WTC11 (cell line): ENCODE measurements around the gene CEP68. TPM values are rescaled to one million over a fixed set of nuclear protein-coding genes. Genes with fewer than 3 reads are reported as not detected.

Experiments used
- ATAC-seq: fragments of 200-7000 bp; cut with Tn5 transposase; 2 replicates; pipeline ENCODE4 v1.10.0; 2021; ENCODE audit warnings: mild to moderate bottlenecking, moderate library complexity
- CTCF ChIA-PET: fragments of 300-600 bp; sonication (Branson Sonifier 250); formaldehyde crosslinking; loops from one replicate; lab custom pipeline; 2021; ENCODE audit warnings: antibody characterized with exemption; lab: Charles Lee
- POLR2A ChIA-PET: fragments of 350-600 bp; sonication (Branson Sonifier 250); formaldehyde crosslinking; loops from one replicate; lab custom pipeline; 2021; ENCODE audit warnings: antibody characterized with exemption; lab: Charles Lee
- DNase-seq: peaks from one replicate; pipeline ENCODE4 v3.0.0; 2021; ENCODE audit warnings: low spot score
- H3K27ac Mint-ChIP-seq: 2 replicates; pipeline ENCODE4 v1.8.0; 2021; ENCODE audit warnings: mixed read lengths
- H3K27me3 Mint-ChIP-seq: 2 replicates; pipeline ENCODE4 v1.8.0; 2021; ENCODE audit warnings: low read depth, mild to moderate bottlenecking, moderate library complexity, mixed read lengths
- H3K36me3 Mint-ChIP-seq: 2 replicates; pipeline ENCODE4 v1.8.0; 2021; ENCODE audit warnings: mixed read lengths
- H3K4me1 Mint-ChIP-seq: 2 replicates; pipeline ENCODE4 v1.8.0; 2022; ENCODE audit warnings: mixed read lengths
- H3K4me3 Mint-ChIP-seq: 2 replicates; pipeline ENCODE4 v1.8.0; 2021; ENCODE audit warnings: mild to moderate bottlenecking, moderate library complexity, mixed read lengths
- H3K9me3 Mint-ChIP-seq: 2 replicates; pipeline ENCODE4 v1.8.0; 2021; ENCODE audit warnings: mixed read lengths
- ELF4 ChIP-seq: sonication (generic); formaldehyde crosslinking; IDR thresholded peaks from 2 replicates; pipeline ENCODE4 v1.8.1; 2022; ENCODE audit warnings: low read depth, mild to moderate bottlenecking, moderate library complexity, missing genetic modification reagents
- JAZF1 ChIP-seq: fragments of 250-450 bp; sonication (Bioruptor Pico); IDR thresholded peaks from 2 replicates; pipeline ENCODE4 v1.9.0; 2021; ENCODE audit warnings: moderate library complexity, mild to moderate bottlenecking, inconsistent platforms
- JUN ChIP-seq: sonication (generic); formaldehyde crosslinking; IDR thresholded peaks from 2 replicates; pipeline ENCODE4 v1.8.0; 2023; ENCODE audit warnings: mild to moderate bottlenecking, missing genetic modification reagents
- KAT7 ChIP-seq: sonication (generic); formaldehyde crosslinking; IDR thresholded peaks from 2 replicates; pipeline ENCODE4 v1.8.1; 2023; ENCODE audit warnings: missing genetic modification reagents, mild to moderate bottlenecking, borderline replicate concordance
- NR3C1 ChIP-seq: sonication (generic); formaldehyde crosslinking; conservative IDR thresholded peaks from 2 replicates; pipeline ENCODE4 v1.8.1; 2023; ENCODE audit warnings: low read depth, mild to moderate bottlenecking, missing genetic modification reagents
- OVOL2 ChIP-seq: fragments of 250-450 bp; sonication (Bioruptor Pico); IDR thresholded peaks from 2 replicates; pipeline ENCODE4 v1.9.0; 2021; ENCODE audit warnings: mild to moderate bottlenecking, borderline replicate concordance
- PRRX2 ChIP-seq: fragments of 250-450 bp; sonication (Bioruptor Pico); IDR thresholded peaks from 2 replicates; pipeline ENCODE4 v1.8.0; 2021; ENCODE audit warnings: mild to moderate bottlenecking
- SMAD3 ChIP-seq: sonication (generic); formaldehyde crosslinking; IDR thresholded peaks from 2 replicates; pipeline ENCODE4 v1.8.0; 2022; ENCODE audit warnings: missing genetic modification reagents, mild to moderate bottlenecking, borderline replicate concordance
- TP53 ChIP-seq: sonication (generic); formaldehyde crosslinking; IDR thresholded peaks from 2 replicates; pipeline ENCODE4 v1.8.1; 2023; ENCODE audit warnings: mild to moderate bottlenecking, missing genetic modification reagents
- ZNF138 ChIP-seq: sonication (generic); formaldehyde crosslinking; conservative IDR thresholded peaks from 2 replicates; pipeline ENCODE4 v1.8.1; 2022; ENCODE audit warnings: mild to moderate bottlenecking, moderate library complexity, missing genetic modification reagents
- total RNA-seq: library from RNA; stranded (reverse); gene quantifications from 3 replicates; pipeline ENCODE4 v1.2.3, GENCODE V29; 2021
- TF ChIP-seq, protein P1 (sequence below): sonication (generic); formaldehyde crosslinking; IDR thresholded peaks from 2 replicates; pipeline ENCODE4 v1.8.0; 2022; ENCODE audit warnings: mild to moderate bottlenecking, missing genetic modification reagents
- TF ChIP-seq, protein P2 (sequence below): sonication (generic); formaldehyde crosslinking; IDR thresholded peaks from 2 replicates; pipeline ENCODE4 v1.8.1; 2022; ENCODE audit warnings: low read depth, missing genetic modification reagents, borderline replicate concordance
- TF ChIP-seq, protein P3 (sequence below): sonication (generic); formaldehyde crosslinking; IDR thresholded peaks from 2 replicates; pipeline ENCODE4 v1.8.1; 2022; ENCODE audit warnings: mild to moderate bottlenecking, missing genetic modification reagents, moderate library complexity, borderline replicate concordance

CEP68 gene
- total RNA-seq, 1 experiment from 2014 or later: 16.7 TPM

DNA sequence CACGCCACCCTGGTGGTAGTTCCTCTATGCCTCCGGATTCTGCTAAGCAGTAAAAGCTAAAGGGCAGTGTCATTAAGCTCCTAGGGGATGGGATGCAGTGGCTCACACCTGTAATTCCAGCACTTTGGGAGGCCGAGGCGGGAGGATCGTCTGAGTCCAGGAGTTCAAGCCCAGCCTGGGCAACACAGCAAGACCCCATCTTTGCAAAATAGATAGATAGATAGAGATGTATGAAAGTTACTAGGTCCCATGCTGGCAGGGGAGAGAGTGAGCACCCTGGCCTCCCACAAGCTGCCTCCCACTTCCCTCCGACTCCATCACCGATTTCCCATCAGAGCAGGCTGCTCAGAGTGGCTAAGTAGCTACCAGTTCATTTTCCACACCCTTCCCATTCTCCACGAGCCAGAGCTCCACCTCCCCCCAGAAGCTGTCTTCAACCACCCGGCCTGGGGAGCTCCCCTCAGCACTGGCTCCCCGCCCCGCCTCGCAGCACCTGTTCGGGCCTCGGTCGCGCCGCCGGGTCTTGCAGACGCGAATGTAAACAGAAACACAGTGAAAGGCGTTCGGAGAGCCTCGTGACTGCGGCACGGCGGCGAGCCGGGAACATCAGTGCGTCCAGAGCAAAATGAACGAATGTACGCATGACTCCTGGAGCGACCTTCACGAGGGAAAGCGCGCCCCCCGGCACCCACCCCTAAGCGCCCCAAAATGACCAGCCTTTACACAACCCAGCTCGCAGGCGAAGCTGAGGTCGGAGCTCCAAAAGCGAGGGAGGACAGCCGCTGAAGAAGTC lies 598 bp upstream of the CEP68 start (continued):
- TF ChIP-seq, protein P1, sequence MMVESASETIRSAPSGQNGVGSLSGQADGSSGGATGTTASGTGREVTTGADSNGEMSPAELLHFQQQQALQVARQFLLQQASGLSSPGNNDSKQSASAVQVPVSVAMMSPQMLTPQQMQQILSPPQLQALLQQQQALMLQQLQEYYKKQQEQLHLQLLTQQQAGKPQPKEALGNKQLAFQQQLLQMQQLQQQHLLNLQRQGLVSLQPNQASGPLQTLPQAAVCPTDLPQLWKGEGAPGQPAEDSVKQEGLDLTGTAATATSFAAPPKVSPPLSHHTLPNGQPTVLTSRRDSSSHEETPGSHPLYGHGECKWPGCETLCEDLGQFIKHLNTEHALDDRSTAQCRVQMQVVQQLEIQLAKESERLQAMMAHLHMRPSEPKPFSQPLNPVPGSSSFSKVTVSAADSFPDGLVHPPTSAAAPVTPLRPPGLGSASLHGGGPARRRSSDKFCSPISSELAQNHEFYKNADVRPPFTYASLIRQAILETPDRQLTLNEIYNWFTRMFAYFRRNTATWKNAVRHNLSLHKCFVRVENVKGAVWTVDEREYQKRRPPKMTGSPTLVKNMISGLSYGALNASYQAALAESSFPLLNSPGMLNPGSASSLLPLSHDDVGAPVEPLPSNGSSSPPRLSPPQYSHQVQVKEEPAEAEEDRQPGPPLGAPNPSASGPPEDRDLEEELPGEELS (CRISPR knock-in tag): peak; percentile 66; the same call in 1 of the 2 replicates
- TF ChIP-seq OVOL2 (CRISPR knock-in tag) (no peak), JUN (CRISPR knock-in tag) (no peak), ZNF138 (CRISPR knock-in tag) (0 out of 2 replicates have a peak, but pooled peaks have one; percentile 41), SMAD3 (CRISPR knock-in tag) (0 out of 2 replicates have a peak, but pooled peaks have one; percentile 14), KAT7 (CRISPR knock-in tag) (no peak)
- TF ChIP-seq, protein P2, sequence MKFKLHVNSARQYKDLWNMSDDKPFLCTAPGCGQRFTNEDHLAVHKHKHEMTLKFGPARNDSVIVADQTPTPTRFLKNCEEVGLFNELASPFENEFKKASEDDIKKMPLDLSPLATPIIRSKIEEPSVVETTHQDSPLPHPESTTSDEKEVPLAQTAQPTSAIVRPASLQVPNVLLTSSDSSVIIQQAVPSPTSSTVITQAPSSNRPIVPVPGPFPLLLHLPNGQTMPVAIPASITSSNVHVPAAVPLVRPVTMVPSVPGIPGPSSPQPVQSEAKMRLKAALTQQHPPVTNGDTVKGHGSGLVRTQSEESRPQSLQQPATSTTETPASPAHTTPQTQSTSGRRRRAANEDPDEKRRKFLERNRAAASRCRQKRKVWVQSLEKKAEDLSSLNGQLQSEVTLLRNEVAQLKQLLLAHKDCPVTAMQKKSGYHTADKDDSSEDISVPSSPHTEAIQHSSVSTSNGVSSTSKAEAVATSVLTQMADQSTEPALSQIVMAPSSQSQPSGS (CRISPR knock-in tag): no peak

DNA sequence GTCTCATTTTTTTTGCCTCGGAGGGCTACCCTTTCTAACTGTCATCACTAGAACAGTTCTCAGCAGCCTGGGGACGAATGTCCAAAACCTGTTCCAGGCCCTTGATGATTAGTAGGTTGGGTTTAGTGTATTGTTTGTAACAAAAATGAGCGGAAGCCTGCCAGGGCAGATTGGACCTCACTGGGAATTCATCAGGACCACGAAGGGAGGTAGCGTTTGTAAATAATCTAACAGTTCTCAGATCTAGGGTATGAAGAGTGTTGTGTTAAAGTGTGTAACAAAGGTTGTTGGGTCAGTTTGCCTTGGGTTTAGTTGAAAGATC lies 799 bp downstream of the CEP68 start:
- no peak for DNase-seq
- peak overlapping the region; percentile 86 for H3K4me3 Mint-ChIP-seq
- ATAC-seq: no peak
- H3K27me3 Mint-ChIP-seq: no peaks in the 10 kb centered on the region; the same call in 1 of the 2 replicates
- ChIA-PET CTCF (interaction anchor here (0.7 to 2.7 kb wide), 6 partner anchors 9 to 306 kb away, joined by 3 to 28 read pairs (median 5); partner anchors contain the start of gene RAB1A), POLR2A (interaction anchor here (0.6 to 1.5 kb wide), 3 partner anchors 8 to 68 kb away, joined by 4 to 6 read pairs (median 5); partner anchors contain the start of gene SLC1A4)
- H3K27ac Mint-ChIP-seq: peak overlapping the region; percentile 52
- TF ChIP-seq, protein P3, sequence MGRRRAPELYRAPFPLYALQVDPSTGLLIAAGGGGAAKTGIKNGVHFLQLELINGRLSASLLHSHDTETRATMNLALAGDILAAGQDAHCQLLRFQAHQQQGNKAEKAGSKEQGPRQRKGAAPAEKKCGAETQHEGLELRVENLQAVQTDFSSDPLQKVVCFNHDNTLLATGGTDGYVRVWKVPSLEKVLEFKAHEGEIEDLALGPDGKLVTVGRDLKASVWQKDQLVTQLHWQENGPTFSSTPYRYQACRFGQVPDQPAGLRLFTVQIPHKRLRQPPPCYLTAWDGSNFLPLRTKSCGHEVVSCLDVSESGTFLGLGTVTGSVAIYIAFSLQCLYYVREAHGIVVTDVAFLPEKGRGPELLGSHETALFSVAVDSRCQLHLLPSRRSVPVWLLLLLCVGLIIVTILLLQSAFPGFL (CRISPR knock-in tag): no peak
- no peak for TF ChIP-seq NR3C1
- TF ChIP-seq, protein P2 (CRISPR knock-in tag): no peak
- no peak for TF ChIP-seq ELF4
- TF ChIP-seq JAZF1 (CRISPR knock-in tag): no peak
- H3K4me1 Mint-ChIP-seq: peaks cover 33% of the 10 kb centered on the region
- H3K9me3 Mint-ChIP-seq: peaks cover 2% of the 10 kb centered on the region
- H3K36me3 Mint-ChIP-seq: peaks cover 2% of the 10 kb centered on the region

DNA sequence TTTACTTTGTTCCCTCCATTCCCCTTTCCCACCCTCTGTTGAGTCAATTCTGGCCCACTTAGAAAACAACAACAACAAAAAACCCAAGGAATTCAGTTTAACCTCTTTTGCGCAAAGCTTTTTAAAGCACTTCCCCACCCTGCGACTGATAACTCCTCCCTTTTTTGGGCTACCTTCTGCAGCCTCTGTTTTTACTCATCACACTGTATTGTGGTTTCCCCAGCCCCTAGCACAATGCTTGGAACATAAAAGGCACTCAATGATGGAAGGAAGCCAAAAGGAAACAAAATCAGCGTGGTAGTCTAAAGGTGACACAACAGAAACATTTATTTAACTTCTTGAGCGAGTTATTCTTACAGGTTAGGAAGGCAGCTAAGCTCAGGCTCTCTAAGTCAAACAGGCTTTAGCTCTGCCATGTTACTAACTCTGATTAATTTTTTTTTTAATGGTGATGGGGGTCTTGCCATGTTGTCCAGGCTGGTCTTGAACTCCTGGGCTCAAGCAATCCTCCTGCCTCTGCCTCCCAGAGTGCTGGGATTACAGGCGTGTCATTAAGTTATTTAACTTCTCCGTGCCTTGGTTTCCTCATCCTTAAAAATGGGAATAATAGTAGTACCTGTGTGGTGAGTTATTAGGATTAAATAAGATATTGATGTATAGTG lies 1.3 kb downstream of the CEP68 start:
- DNase-seq (no peak), ATAC-seq (no peak)
- Mint-ChIP-seq H3K27me3 (no peaks in the 10 kb centered on the region; the same call in 1 of the 2 replicates), H3K36me3 (no peaks in the 10 kb centered on the region; the same call in 1 of the 2 replicates), H3K9me3 (no peaks in the 10 kb centered on the region), H3K4me1 (peaks cover 33% of the 10 kb centered on the region), H3K27ac (no peak overlapping the region; the same call in 1 of the 2 replicates), H3K4me3 (peak overlapping the region; percentile 86)
- ChIA-PET CTCF (interaction anchor here (0.7 to 2.5 kb wide), 5 partner anchors 8 to 129 kb away, joined by 3 to 13 read pairs (median 5); partner anchors contain the start of gene RAB1A), POLR2A (interaction anchor here (0.6 kb wide), 1 partner anchor 66 kb away, joined by 4 read pairs; no protein-coding TSS in a partner anchor)
- TF ChIP-seq TP53 (CRISPR knock-in tag) (no peak), PRRX2 (CRISPR knock-in tag) (no peak)
